Natural killer cell (primary cell): ENCODE results near the gene ZNF70. TPM values are rescaled to one million over a fixed set of nuclear protein-coding genes. Genes with fewer than 3 reads are reported as not detected.

Experiments
- ATAC-seq, 3 donors: fragments of 150-1000 bp in 2 of 3; fragments of 200-7000 bp in 1 of 3; cut with Tn5 transposase; 1 replicate in 1 of 3; 2 replicates in 2 of 3; pipeline ENCODE4 v1.10.0; 2021; ENCODE audit warnings: mild to moderate bottlenecking in 2 of 3, moderate library complexity in 2 of 3
- DNase-seq, 2 donors: peaks; one replicate each; pipeline versions ENCODE4 v3.0.0 to v3.0.0-alpha.2; 2013 to 2021; ENCODE audit warnings: mixed read lengths in 1 of 2
- H3K27ac ChIP-seq: one replicate; pipeline ENCODE4 v1.5.1; 2013; ENCODE audit warnings: mild to moderate bottlenecking, low read length
- H3K27me3 ChIP-seq: one replicate; pipeline ENCODE4 v1.6.1; 2013; ENCODE audit warnings: low read length; ENCODE audit not compliant: control insufficient read depth, insufficient read depth
- H3K36me3 ChIP-seq: one replicate; pipeline ENCODE4 v1.6.1; 2013; ENCODE audit warnings: low read length; ENCODE audit not compliant: control insufficient read depth, insufficient read depth
- H3K4me1 ChIP-seq: one replicate; pipeline ENCODE4 v1.6.1; 2013; ENCODE audit warnings: low read length; ENCODE audit not compliant: control insufficient read depth, insufficient read depth
- H3K4me3 ChIP-seq: one replicate; pipeline ENCODE4 v1.5.1; 2013; ENCODE audit warnings: low read length
- H3K9me3 ChIP-seq: one replicate; pipeline ENCODE4 v1.6.1; 2013; ENCODE audit warnings: low read length; ENCODE audit not compliant: control insufficient read depth, insufficient read depth
- H3K27ac Mint-ChIP-seq, 2 donors: one replicate each; pipeline ENCODE4 v1.8.0; 2022; ENCODE audit warnings: mild to moderate bottlenecking in 2 of 2, mixed read lengths in 2 of 2, moderate library complexity in 1 of 2
- H3K27me3 Mint-ChIP-seq, 2 donors: one replicate each; pipeline ENCODE4 v1.8.0; 2022; ENCODE audit warnings: low read depth in 2 of 2, mixed read lengths in 2 of 2
- H3K36me3 Mint-ChIP-seq: one replicate; pipeline ENCODE4 v1.8.0; 2022; ENCODE audit warnings: mixed read lengths
- H3K4me1 Mint-ChIP-seq, 2 donors: one replicate each; pipeline ENCODE4 v1.8.0; 2022; ENCODE audit warnings: mixed read lengths in 2 of 2
- H3K4me3 Mint-ChIP-seq: one replicate; pipeline ENCODE4 v1.8.0; 2022; ENCODE audit warnings: mild to moderate bottlenecking, moderate library complexity, mixed read lengths
- H3K9me3 Mint-ChIP-seq, 2 donors: one replicate each; pipeline ENCODE4 v1.8.0; 2022; ENCODE audit warnings: mixed read lengths in 2 of 2
- WGBS: methylation state at CpG from one replicate; pipeline ENCODE4 v1.1.7; 2013; ENCODE audit warnings: missing lambda C conversion rate; ENCODE audit not compliant: insufficient coverage; 5-methylcytosine and 5-hydroxymethylcytosine counted together
- intact Hi-C: fragments of 100-400 bp; cut with micrococcal nuclease; formaldehyde crosslinking; loops from one replicate; pipeline ENCODE4 v1.14.2; 2022
- total RNA-seq, 4 donors: library from RNA; stranded (reverse); fragments of 120-200 nt in 1 of 4; gene quantifications; one replicate each; pipeline versions ENCODE4 v1.2.3 to v1.2.4, GENCODE V29; 2013 to 2022
- TF ChIP-seq, protein P1 (sequence below): fragments of 200-600 bp; IDR thresholded peaks from one replicate; pipeline ENCODE4 v1.8.0; 2022; ENCODE audit warnings: antibody characterized with exemption

The ZNF70 gene
- total RNA-seq, 3 donors from 2014 or later (not counting 1 experiment from before 2014, with no cell fraction given): 7.4 to 9.1 (median 7.7) TPM

DNA sequence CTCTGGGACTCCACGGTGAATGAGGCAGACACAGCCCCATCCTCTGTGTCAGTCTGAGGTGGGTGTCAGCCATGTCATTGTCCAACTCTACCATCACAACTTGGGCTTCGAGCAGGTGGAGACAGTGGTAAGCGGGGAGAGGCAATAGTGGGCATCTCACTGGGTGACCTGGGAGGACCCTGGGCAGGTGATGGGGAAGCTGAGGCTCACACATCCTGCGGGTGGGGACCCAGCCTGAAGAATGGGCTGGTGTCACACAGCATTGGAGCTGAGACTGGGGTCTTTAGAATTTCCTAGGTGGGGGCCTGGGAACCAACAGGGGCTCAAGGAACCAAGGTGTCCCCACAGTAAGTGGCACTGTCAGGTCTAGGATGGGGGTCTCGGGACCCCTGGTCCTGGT is 28.8 kb upstream of the ZNF70 start:
- no peak overlapping the region for H3K27ac Mint-ChIP-seq
- WGBS: 91% methylated on average over 5 of the region's 5 CpGs
- H3K4me1 ChIP-seq: peaks cover 17% of the 10 kb centered on the region
- no peak for DNase-seq
- TF ChIP-seq, protein P1, sequence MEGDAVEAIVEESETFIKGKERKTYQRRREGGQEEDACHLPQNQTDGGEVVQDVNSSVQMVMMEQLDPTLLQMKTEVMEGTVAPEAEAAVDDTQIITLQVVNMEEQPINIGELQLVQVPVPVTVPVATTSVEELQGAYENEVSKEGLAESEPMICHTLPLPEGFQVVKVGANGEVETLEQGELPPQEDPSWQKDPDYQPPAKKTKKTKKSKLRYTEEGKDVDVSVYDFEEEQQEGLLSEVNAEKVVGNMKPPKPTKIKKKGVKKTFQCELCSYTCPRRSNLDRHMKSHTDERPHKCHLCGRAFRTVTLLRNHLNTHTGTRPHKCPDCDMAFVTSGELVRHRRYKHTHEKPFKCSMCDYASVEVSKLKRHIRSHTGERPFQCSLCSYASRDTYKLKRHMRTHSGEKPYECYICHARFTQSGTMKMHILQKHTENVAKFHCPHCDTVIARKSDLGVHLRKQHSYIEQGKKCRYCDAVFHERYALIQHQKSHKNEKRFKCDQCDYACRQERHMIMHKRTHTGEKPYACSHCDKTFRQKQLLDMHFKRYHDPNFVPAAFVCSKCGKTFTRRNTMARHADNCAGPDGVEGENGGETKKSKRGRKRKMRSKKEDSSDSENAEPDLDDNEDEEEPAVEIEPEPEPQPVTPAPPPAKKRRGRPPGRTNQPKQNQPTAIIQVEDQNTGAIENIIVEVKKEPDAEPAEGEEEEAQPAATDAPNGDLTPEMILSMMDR: no peak
- H3K9me3 ChIP-seq: no peaks in the 10 kb centered on the region
- intact Hi-C loops: no loop called here
- no peak overlapping the region for H3K4me3 Mint-ChIP-seq
- H3K27me3 ChIP-seq: no peaks in the 10 kb centered on the region
- H3K36me3 Mint-ChIP-seq: no peaks in the 10 kb centered on the region
- peaks cover 6 to 7% of the 10 kb centered on the region in 2 donors for H3K4me1 Mint-ChIP-seq
- H3K27ac ChIP-seq: no peak overlapping the region
- H3K27me3 Mint-ChIP-seq: no peaks in the 10 kb centered on the region
- no peak for ATAC-seq
- H3K4me3 ChIP-seq: no peak overlapping the region
- no peaks in the 10 kb centered on the region for H3K36me3 ChIP-seq
- H3K9me3 Mint-ChIP-seq: no peaks in the 10 kb centered on the region

GRCh38 chr22:23779083-23779482 is 28.2 kb upstream of the ZNF70 start:
- DNase-seq: no peak
- no peaks in the 10 kb centered on the region for H3K36me3 ChIP-seq
- 92% methylated on average over 16 of the region's 16 CpGs for WGBS
- Mint-ChIP-seq H3K27me3 (no peaks in the 10 kb centered on the region), H3K36me3 (no peaks in the 10 kb centered on the region), H3K27ac (no peak overlapping the region), H3K4me3 (no peak overlapping the region), H3K4me1 (peaks cover under 1 to 1% of the 10 kb centered on the region in 2 donors), H3K9me3 (no peaks in the 10 kb centered on the region)
- TF ChIP-seq, protein P1: no peak
- H3K9me3 ChIP-seq: no peaks in the 10 kb centered on the region
- H3K27me3 ChIP-seq: no peaks in the 10 kb centered on the region
- H3K4me1 ChIP-seq: peaks cover 10% of the 10 kb centered on the region
- H3K27ac ChIP-seq: no peak overlapping the region
- H3K4me3 ChIP-seq: no peak overlapping the region
- ATAC-seq: no peak
- intact Hi-C loops: no loop called here

- Histone ChIP-seq H3K4me1 (peaks cover 5% of the 10 kb centered on the region), H3K27ac (no peak overlapping the region), H3K4me3 (no peak overlapping the region), H3K27me3 (no peaks in the 10 kb centered on the region), H3K36me3 (no peaks in the 10 kb centered on the region), H3K9me3 (no peaks in the 10 kb centered on the region)
- Mint-ChIP-seq H3K4me3 (no peak overlapping the region), H3K4me1 (peaks cover 0 to 1% of the 10 kb centered on the region in 2 donors), H3K36me3 (no peaks in the 10 kb centered on the region), H3K27me3 (no peaks in the 10 kb centered on the region), H3K9me3 (no peaks in the 10 kb centered on the region), H3K27ac (no peak overlapping the region)
- DNase-seq (no peak), ATAC-seq (no peak)
- WGBS: 82% methylated on average over 3 of the region's 3 CpGs
- intact Hi-C loops: no loop called here
- TF ChIP-seq, protein P1: no peak
Measured at GRCh38 chr22:23778577-23778900, 27.6 kb upstream of the ZNF70 start.

DNA sequence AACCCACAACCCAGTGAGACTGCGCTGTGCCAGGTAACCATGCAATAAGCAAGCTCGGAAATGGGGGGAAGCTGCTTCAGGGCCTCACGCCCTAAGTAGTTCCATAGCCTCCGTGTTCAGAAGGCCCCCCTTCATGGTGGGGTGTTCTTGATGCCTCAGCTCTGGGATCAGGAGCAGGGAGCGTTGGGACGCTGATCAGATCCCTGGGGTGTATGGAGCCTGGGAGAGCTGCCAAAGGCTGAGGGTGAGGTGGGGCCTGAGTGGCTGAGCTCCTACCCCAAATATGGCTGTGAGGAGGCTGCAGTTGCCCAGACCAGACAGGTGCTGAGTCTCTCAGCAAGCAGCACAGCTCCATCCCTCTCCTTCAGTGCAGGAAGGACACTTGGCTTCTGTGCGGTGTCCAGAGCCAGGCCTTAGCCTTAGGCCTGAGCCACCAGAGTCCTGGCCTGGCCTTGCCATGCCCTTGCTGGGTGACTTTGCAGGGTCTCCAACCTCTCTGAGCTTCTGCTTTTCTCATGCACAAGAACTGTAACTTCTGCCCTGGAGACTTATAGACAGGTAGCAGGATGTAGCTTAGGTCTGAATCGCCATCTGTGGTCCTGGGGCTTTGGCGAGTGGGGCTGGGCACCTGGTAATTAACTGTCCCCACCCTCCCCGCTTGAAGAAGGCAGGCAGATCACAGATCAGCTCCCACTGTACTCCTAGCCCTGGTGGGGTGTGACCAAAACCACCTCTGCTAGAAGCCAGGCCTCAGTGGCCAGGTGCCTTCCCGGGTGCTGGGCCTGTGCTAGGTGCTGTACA is 27.1 kb upstream of the ZNF70 start:
- Histone ChIP-seq H3K9me3 (no peaks in the 10 kb centered on the region), H3K27ac (no peak overlapping the region), H3K4me1 (peaks cover 3% of the 10 kb centered on the region), H3K27me3 (no peaks in the 10 kb centered on the region), H3K36me3 (no peaks in the 10 kb centered on the region), H3K4me3 (no peak overlapping the region)
- H3K9me3 Mint-ChIP-seq: no peaks in the 10 kb centered on the region
- DNase-seq (no peak), ATAC-seq (no peak)
- H3K4me1 Mint-ChIP-seq: peaks cover 0 to 7% of the 10 kb centered on the region in 2 donors
- TF ChIP-seq, protein P1: no peak
- WGBS: 88% methylated on average over 11 of the region's 11 CpGs
- intact Hi-C loops: no loop called here
- no peaks in the 10 kb centered on the region for H3K27me3 Mint-ChIP-seq
- H3K4me3 Mint-ChIP-seq: no peak overlapping the region
- H3K27ac Mint-ChIP-seq: no peak overlapping the region
- no peaks in the 10 kb centered on the region for H3K36me3 Mint-ChIP-seq
